GM21825 (cell line): ENCODE results near the gene RAB31.

ENCODE experiments used
- ATAC-seq: cut with Tn5 transposase; IDR thresholded peaks from one replicate; pipeline ENCODE4 v1.9.1; 2021; ENCODE audit warnings: mild to moderate bottlenecking, moderate library complexity; ENCODE audit not compliant: unreplicated experiment

The RAB31 gene

GRCh38 chr18:9735879-9736278 is 27.8 kb downstream of the RAB31 start:
- no peak for ATAC-seq

- ATAC-seq, result no peak
Observed at GRCh38 chr18:9736286-9736835, 28.3 kb downstream of the RAB31 start.

GRCh38 chr18:9737006-9737405 is 28.9 kb downstream of the RAB31 start:
- ATAC-seq, result no peak

- no peak for ATAC-seq
Observed at GRCh38 chr18:9737472-9738121, 29.5 kb downstream of the RAB31 start.

- no peak for ATAC-seq
Observed at GRCh38 chr18:9738266-9738969, 30.3 kb downstream of the RAB31 start.

- no peak for ATAC-seq
Observed at GRCh38 chr18:9739516-9739915, 31.4 kb downstream of the RAB31 start.

GRCh38 chr18:9740071-9740470 is 32.0 kb downstream of the RAB31 start:
- ATAC-seq, result no peak

GRCh38 chr18:9741406-9741792 is 33.3 kb downstream of the RAB31 start:
- no peak for ATAC-seq

- no peak for ATAC-seq
Observed at GRCh38 chr18:9741793-9742523, 33.9 kb downstream of the RAB31 start.

- no peak for ATAC-seq
Observed at GRCh38 chr18:9742524-9743131, 34.5 kb downstream of the RAB31 start.

GRCh38 chr18:9743200-9744016 is 35.3 kb downstream of the RAB31 start:
- no peak for ATAC-seq

GRCh38 chr18:9746958-9747357 is 38.9 kb downstream of the RAB31 start:
- no peak for ATAC-seq

GRCh38 chr18:9749611-9750010 is 41.5 kb downstream of the RAB31 start:
- ATAC-seq, result no peak

GRCh38 chr18:9750112-9750511 is 42.0 kb downstream of the RAB31 start:
- ATAC-seq, result no peak

GRCh38 chr18:9750606-9751304 is 42.7 kb downstream of the RAB31 start:
- no peak for ATAC-seq

GRCh38 chr18:9751371-9752031 is 43.4 kb downstream of the RAB31 start:
- ATAC-seq, result no peak

GRCh38 chr18:9753846-9754245 is 45.7 kb downstream of the RAB31 start:
- no peak for ATAC-seq

- no peak for ATAC-seq
Observed at GRCh38 chr18:9755110-9755509, 47.0 kb downstream of the RAB31 start.

- no peak for ATAC-seq
Observed at GRCh38 chr18:9755615-9756014, 47.5 kb downstream of the RAB31 start.
